HuH-7.5 (cell line): ENCODE results near the gene ARID4A.
"Not testable (repeated sequence)": the region's sequence is repeated elsewhere in the genome, so short reads cannot be mapped to it uniquely, and the experiment has no call there.

ENCODE experiments used
- DNase-seq: peaks from one replicate; pipeline ENCODE4 v3.0.0; 2011; ENCODE audit warnings: low spot score

The ARID4A gene

DNA sequence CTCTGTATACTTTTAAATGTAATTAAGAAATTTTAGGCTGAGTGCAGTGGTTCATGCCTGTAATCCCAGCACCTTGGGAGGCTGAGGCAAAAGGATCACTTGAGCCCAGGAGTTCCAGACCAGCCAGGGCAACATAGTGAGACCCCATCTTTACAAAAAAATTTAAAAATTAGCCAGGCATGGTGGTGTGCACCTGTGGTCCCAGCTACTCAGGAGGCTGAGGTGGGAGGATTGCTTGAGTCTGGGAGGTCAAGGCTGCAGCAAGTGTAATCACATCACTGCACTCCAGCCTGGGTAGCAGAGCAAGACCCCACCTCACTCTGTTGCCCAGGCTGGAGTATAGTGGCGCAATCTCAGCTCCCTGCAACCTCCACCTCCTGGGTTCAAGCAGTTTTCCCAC lies 63.9 kb downstream of the ARID4A start:
- not testable (repeated sequence) for DNase-seq

DNA sequence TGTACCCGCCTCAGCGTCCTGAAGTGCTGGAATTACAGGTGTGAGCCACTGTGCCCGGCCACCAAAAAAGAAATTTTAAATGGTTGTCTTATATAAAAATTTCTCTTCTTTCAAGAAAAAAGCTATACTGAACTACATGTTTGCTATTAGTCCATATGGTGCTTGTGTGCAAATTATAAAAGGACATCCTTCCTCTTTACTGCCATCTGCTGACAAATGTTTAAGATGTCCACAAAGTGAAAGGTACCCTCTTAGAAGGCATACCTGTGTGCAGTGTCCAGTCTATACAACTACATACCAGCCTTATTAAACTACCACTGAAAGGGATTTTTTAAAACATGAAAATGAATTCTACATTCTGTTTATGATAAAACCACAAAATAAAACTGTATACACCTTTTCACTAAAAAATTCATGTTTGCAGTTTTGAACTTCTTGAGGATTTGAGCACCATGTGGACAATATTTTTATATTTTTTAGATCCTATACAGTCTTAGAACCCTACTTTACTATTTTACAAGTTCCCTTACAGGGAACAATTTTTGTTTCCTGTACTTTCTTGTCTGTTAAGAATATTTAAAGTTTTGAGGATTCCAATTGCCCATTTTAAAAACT lies 64.5 kb downstream of the ARID4A start:
- DNase-seq: peak; percentile 12

DNA sequence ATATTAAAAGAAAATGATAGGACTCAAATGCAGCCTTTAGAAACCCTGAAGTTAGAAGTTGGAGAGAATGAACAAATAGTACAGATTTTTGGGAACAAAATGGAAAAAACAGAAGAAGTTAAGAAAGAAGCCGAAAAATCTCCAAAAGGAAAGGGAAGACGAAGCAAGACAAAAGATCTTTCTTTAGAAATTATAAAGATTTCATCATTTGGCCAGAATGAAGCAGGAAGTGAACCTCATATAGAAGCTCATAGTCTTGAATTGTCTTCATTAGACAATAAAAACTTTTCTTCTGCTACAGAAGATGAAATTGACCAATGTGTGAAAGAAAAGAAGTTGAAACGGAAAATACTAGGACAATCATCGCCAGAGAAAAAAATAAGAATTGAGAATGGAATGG lies 66.0 kb downstream of the ARID4A start:
- no peak for DNase-seq

DNA sequence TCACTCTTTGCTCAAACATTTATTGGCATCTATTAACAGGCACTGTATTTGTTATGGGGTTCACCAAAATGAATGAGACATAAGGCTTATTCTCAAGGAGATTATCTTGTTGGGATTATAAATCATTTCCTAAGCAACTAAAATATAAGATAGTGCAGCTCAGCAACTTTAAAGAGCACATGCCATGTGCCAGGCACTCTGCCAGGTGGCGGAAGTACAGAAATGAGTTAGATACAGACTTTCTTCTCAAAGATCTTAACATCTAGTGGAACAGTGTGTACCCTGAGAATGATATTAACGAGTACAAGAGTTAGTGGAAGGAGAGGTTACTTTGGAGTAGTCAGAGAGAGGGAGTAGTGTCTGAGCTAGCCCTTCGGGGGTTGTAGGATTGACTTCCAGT lies 68.9 kb downstream of the ARID4A start:
- DNase-seq: no peak

DNA sequence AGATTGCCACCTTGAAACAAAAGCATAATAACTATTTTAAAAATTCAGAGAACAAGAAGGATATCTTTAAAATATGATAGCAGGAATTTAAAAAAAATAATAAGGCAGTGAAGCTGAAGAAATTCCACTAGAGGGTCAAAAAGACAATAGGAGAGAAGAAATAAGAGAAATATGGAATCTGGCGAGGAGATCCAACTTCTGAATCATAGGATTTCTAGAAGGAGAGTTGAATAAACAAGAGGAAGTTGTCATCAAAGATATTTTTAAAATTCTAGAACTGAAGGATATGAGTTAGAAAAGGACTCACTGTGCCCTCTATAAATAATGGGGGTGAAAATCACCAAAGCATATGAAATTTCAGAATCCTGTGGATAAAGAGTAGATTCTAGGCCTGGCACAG lies 70.6 kb downstream of the ARID4A start:
- no peak for DNase-seq

DNA sequence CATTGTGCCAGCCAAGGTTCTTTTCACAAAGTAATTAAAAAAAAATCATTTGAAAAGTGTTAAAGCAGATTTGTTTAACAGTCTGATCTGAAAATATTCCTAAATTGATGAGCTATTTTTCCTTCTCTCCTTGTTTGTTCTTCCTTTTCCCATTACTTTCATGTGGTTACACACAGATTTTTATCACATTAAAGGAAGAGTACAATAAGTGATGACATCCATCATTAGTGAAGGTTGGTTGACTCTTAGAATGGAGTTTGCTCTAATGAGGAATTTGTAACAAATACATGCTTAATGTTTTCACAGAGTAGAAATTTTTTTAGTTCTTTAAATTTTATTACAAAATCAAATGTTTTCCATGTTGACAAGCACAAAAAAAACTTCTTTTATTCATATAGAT lies 78.4 kb downstream of the ARID4A start:
- no peak for DNase-seq

DNA sequence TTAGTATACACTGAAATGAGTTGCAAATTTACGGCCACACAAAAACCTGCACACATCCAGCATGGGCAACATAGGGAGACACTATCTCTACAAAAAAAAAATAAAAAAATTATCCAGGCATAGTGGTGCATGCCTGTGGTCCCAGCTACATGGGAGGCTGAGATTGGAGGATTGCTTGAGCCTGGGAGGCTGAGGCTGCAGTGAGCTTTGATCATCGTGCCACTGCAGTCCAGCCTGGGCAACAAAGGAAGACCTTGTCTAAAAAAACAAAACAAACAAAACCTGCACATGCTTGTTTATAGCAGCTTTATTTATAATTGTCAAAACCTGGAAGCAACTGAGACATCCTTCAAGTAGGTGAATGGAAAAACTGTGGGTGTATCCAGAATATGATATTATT lies 92.5 kb downstream of the ARID4A start:
- no peak for DNase-seq

DNA sequence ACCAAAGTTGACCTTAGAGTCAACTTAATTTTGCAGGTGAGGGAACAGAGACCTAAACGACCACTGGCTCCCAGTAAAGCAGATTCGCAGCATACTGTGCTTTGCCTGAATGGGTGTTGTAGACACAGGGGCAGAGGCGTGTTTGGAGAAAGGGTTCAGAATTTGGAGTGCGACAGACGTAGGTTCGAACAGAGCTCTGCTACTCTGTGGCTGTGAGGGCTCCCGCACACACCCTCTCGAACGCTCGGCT lies 97.1 kb downstream of the ARID4A start:
- DNase-seq: no peak

DNA sequence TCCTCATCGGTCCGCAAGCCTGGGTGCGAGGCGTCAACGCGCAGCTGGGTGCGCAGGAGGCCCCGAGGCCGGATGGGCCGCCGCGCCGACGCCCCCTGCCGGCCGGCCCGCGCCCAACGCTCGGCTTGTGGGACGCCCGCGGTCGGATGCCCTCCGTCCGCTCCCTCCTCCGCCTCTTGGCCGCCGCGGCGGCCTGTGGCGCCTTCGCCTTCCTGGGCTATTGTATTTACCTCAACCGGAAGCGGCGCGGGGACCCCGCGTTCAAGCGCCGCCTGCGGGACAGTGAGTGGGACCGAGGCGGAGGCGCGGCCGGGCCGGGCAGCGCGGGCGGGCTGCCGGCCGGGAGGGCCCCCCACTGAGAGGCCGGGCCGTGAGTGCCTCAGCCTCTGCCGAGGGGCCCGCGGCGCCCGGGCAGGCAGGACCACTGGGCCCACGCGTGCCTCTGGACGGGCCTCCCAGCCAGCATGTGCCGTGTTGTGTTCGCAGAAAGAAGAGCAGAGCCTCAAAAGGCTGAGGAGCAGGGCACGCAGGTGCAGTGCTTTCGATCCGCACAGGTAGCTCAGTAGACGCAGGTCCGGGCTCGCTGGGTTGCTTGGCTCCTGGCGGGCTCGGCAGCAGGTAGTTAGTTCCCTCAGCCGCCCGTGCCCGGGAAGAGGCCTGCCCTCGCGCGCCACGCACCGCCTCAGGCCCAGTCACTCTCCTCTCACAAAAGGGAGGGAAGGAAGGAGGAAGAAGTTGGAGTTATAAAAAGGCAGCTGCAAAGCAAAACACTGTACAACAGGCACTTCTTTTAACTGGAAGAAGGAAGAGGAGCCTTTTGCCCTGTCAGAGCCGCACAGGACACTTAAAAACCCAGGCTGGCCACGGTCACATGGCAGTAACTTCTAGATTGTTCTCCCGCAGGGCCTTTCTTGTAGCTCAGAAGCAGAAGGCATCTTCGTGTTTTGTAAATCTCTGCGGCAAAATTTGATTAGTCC lies 97.7 kb downstream of the ARID4A start, which contains the start of gene TOMM20L:
Gene TOMM20L, plus strand, starts transcription at position 119 of the 977 bp plus-strand sequence. Its CDS starts 28 bp downstream, at position 147.
- DNase-seq: peak; percentile 83

DNA sequence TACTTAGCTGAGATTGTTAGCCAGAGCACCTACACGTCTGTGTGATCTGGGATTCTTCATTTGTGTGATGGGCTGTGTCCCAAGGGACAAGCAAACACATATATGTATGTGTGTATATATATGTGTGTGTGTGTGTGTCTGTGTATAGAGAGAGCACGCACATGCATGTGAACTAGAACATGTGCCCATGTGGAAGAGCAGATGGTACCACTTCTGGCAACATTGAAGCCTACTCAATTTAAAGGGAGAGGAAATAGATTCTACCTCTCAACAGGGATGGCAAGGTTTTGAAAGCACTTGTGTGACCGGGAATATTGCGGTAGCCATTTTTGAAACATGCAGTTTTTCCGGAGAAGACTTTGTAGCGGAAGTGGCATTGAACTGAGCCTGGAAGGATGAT lies 98.8 kb downstream of the ARID4A start:
- no peak for DNase-seq

DNA sequence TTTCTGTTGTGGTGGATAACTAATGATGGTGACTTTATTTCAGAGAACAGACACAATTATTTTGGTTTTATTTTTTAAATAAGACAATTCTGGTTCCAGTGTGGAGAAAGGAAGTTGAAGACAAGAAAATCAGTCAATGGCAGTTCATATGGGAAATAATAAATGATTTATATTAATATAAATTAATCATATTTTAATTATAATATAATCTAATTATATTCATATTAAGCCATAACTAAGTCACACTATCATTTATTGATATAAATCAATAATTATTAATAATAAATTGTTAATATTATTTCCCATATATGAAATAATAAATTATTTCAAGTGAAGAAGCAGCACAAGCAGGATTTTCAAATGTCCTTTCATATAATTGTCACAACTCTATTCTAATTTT lies 100.1 kb downstream of the ARID4A start:
- DNase-seq: no peak

DNA sequence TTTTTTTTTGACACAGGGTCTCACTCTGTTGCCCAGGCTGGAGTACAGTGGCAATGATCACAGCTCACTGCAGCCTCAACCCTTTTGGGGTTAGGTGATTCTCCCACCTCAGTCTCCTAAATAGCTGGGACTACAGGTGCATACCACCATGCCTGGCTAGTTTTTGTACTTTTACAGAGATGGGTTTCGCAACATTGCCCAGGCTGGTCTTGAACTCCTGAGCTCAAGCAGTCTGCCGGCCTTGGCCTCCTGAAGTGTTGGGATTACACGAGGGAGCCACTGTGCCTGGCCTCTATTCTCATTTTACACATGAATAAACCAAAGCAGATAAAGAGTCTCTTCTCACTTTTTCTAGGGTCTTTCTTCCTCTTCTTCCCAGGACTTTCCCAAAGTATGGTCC lies 100.5 kb downstream of the ARID4A start:
- DNase-seq: no peak

DNA sequence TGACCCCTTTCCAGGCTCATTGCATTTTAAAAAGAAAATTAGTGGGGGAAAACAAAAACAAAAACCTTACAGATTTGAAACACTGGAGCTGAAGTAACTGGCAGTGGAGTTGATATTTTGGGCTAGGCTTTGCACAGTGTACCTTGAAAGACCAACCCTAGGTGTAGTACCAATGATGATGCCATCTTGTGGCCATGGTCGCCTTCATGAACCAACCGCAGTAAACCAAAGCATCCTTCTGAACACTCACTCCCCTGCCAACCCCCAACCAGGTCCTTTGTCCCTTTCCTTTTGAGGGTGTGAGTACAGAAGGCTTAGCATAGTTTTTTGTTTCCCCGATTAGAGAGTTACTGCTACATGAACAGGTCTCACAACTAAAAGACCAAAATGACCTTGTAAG lies 103.2 kb downstream of the ARID4A start:
- DNase-seq: no peak

DNA sequence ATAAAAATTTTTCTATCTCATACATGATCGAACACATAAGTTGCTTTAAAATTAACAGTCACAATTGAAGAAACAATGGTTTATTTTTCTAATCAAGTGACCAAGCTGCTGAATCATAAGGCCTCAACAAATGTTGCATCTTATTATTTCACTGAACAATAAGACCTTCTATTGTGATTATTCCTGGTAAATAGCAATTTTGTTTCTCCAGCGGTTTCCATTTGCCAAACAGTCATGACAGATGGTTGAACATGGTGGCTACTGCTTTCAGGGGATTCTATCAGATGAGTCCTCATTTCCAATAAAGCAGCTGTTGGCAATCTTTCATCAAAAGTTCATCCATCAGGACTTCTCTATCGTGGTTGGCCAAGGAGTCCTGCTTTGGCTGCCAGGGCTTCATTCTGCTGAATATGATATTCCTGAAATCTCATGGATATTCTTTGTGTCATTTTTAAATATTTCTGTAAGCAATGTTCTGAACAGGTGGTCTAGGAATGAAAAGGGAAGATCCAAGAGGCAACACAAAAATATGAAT lies 110.4 kb downstream of the ARID4A start:
- no peak for DNase-seq

DNA sequence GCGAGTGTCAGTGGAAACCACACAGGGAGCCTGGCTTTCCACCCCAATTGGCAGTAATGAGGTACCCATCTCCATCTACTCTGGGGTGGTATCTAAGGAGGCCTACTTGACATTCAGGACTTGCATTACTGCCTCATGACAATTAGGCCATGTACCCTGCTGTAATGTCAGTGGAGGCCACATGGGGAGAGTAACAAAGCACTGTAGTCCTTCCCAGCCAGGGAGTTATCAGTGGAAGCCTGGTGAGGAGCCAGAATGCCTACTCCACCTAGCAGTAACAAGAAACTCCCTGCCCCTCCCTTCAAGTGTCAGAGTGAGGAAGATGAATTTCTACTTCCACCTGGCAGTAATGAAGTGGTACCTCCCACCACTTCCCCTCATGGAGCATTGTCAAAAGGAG lies 116.5 kb downstream of the ARID4A start:
- no peak for DNase-seq

DNA sequence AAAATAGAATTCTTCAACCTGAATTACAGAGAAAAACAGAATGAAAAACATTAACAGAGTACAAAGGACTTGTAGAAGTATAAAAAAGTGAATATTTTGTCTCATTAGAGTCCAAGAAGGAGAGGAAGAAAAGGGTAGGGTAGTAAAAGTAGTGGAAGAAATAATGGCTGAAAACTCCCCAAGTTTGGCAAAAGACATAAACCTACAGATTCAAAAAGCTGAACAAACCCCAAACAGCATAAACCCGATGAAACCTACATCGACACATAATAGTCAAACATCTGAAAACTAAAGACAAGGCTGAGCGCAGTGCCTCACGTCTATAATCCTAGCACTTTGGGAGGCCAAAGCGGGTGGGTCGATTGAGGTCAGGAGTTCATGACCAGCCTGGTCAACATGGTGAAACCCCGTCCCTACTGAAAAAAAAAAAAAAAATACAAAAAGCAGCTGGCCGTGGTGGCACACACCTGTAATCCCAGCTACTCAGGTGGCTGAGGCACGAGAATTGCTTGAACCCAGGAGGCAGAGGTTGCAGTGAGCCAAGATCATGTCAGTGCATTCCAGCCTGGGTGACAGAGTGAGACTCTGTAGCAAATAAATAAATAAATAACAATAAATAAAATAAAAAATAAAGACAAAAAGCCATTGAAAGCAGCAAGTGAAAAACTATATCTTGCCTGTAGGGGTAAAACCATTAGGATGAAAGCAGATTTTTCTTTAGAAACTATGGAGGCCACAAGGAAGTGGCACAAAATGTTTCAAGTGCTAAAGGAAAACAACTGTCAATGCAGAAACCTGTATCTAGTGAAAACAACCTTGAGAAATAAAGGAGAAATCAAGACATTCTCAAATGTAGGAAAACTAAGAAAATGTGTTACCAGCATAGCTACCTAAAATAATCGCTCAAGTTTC lies 117.5 kb downstream of the ARID4A start:
- DNase-seq: no peak

DNA sequence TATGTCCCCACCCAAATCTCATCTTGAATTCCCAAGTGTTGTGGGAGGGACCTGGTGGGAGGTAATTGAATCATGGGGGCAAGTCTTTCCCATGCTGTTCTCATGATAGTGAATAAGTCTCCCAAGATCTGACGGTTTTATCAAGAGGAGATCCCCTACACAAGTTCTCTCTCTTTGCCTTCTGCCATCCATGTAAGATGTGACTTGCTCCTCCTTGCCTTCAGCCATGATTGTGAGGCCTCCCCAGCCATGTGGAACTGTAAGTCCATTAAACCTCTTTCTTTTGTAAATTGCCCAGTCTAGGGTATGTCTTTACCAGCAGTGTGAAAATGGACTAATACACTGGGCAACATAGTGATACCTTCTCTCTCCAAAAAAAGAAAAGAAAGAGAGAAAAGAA lies 118.6 kb downstream of the ARID4A start:
- not testable (repeated sequence) for DNase-seq
